Measurements from ENCODE around the gene NOL3.

Gene NOL3

DNA sequence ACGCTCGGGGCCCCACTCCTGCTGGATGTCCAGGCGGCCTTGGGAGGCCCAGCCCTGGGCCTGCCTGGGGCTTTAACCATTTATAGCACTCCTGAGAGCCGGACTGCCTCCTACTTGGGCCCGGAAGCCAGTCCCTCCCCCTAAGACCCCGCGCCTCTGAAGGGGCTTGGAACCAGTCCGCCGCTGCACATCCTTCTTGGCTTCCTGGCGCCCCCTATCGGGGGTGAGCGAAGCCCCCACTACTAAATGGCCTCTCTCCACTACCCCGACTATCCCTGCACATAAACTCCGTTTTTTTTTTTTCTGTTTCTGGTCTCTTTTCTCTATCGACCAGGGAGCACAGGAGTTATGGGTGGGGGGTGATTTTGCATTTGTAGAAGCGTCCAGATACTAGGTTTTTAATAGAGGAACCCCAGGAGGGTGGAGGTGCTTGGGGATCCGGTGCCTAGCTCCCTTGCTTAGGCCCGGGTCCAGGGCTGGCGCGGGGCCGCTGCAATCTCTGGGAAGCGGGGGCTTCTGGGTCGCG is 633 bp upstream of the NOL3 start:
- H3K4me3 ChIP-seq (ENCODE audit: low read depth, low read length), result peak overlapping the region; percentile 35

DNA sequence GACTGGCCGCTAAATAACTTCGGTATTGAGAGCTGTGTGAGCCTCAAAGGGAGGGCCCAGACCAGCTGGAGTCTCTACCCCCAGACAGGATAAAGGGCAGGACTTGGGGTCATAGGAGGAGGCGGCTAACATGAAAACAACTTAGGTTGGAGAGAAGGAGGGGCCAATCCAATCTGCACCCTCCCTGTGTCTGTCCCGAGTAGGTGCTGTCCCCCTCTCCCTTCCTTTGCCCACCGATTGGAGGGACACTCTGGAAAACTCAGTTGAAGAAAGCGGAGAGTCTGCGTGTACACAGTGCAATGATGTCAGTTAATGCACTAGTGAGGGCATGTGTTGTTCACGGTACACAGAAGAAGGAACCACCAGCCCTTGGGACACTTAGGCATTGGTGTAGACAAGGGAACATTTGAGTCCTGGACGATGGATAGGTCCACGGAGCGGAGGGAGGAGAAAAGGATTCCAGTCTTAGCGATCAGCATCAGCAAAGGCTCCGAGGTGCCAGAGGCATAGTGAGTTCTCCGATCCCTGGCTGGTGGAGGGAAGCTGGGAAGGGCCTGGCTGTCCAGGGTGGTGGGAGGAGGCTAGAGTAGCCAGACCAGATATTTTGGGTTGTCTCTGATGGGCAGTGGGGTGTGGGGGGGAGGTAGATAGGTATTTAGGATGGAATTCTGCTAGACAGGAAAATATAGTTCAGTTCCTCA is 761 bp downstream of the NOL3 start:
- peak overlapping the region; percentile 35 for H3K4me3 ChIP-seq (ENCODE audit: low read depth, low read length)

DNA sequence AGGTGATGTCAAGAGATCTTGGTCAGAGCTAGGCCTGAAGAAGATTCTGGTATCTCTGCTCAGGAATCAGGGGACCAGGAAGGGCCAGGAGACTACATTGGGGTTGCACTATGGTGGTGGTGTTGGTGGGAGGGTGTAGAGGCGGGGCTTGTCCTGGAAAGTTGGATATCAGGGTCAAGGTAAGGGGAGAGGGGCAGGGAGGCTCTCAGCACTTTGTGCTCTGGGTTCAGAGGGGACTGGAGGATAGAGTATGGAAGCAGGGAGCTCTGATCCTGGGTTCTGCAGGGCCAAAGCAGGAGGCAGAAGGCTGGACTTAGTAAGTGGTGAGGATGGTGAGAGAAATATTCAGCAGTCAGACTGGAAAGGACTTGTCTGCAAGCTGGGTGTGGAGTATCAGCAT is 3.0 kb downstream of the NOL3 start:
- no peak overlapping the region for H3K4me3 ChIP-seq (ENCODE audit: low read depth, low read length)

DNA sequence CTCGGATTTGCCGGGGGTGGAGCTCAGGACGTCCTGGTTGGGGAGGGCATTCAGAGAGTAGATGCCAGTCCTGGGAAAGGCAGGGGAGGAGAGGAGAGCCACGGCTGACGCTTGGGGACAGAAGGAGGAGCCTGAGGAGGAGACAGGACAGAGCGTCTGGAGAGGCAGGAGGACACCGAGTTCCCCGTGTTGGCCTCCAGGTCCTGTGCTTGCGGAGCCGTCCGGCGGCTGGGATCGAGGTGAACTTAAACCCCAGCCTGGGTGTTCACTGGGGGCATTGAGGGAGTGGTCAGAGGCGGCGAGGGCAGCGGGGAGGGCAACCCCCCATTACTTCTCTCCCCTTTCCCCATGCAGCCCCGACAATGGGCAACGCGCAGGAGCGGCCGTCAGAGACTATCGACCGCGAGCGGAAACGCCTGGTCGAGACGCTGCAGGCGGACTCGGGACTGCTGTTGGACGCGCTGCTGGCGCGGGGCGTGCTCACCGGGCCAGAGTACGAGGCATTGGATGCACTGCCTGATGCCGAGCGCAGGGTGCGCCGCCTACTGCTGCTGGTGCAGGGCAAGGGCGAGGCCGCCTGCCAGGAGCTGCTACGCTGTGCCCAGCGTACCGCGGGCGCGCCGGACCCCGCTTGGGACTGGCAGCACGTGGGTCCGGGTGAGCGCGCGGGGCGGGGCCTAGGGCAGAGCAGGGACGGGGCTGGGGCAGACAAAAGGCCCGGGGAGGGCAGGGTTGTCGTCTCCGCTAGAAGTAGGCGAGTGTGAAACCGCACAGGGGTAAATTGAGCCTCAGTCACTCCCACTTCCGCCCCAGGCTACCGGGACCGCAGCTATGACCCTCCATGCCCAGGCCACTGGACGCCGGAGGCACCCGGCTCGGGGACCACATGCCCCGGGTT is 3.7 kb downstream of the NOL3 start:
- peak overlapping the region; percentile 35 for H3K4me3 ChIP-seq (ENCODE audit: low read depth, low read length)

DNA sequence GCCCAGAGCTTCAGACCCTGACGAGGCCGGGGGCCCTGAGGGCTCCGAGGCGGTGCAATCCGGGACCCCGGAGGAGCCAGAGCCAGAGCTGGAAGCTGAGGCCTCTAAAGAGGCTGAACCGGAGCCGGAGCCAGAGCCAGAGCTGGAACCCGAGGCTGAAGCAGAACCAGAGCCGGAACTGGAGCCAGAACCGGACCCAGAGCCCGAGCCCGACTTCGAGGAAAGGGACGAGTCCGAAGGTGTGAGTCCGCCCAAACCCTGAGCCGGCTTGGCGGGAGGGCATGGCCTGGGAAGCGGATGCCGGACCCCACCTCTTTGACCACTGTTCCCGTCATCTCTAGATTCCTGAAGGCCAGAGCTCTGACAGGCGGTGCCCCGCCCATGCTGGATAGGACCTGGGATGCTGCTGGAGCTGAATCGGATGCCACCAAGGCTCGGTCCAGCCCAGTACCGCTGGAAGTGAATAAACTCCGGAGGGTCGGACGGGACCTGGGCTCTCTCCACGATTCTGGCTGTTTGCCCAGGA is 4.4 kb downstream of the NOL3 start:
- H3K4me3 ChIP-seq (ENCODE audit: low read depth, low read length), result no peak overlapping the region

DNA sequence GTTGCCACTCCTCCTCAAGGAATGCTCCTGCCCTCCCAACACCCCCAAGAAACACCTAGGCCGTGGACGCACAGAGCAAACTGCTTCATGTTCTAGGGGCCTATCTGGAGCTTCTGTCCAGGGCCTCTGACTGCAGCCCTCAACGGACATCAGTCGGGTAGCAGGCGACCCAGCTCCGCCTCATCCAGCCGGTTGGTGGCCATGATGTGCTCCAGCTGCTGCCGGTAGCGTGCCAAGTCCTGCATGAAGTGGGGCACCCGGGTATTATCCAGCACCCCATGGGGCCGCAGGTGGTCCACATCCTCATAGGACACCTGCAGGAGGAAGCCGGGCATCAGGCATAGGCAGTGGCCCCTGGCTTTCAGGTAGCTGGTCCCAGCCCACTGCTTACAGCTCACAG is 6.3 kb downstream of the NOL3 start:
- H3K4me3 ChIP-seq (ENCODE audit: low read depth, low read length), result no peak overlapping the region

DNA sequence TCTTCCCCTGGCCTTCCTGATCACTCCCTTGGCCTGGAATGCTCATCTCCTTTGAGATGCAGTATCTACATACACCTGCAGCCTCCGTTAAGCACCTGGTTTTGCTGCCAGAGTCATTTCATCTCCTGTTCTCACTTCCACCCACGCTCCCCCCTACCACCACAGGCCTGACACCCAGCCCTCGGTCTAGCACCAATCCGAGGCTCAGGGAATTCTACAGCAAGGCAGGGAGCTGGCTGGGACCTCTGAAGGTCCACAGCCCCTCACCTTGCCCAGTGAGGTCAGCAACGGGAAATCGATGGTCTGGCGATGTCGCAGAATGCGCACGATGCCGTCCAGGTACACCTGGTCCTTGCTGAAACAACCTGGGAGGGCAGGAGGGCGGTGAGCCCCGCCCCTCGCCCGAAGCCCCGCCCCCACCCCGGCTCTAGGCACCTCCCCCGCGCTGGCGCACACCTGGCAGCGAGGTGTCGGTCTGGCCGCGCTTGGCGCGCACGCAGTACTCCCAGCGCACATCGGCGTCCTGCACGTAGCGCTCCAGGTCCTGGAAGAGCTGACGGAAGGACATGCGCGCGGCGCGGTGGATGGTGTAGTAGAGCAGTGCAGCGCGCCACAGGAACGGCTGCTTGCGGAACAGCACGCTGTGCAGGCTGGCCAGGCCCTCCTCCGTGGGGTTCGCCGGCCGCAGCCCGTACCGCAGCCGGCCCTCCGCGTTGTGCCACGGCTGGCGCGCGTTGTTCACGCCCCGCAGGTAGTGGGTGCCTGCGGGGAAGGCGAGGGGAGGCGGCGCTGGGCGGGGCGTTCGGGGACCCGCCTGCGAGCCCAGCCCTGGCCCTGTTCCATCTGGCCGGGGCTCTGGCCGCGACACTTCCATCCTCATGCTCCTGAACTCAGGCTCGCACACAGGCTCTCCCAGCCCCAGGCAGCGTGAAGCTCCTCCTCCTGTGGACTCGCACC is 7.7 kb downstream of the NOL3 start:
- peak overlapping the region; percentile 63 for H3K4me3 ChIP-seq (ENCODE audit: low read depth, low read length)

DNA sequence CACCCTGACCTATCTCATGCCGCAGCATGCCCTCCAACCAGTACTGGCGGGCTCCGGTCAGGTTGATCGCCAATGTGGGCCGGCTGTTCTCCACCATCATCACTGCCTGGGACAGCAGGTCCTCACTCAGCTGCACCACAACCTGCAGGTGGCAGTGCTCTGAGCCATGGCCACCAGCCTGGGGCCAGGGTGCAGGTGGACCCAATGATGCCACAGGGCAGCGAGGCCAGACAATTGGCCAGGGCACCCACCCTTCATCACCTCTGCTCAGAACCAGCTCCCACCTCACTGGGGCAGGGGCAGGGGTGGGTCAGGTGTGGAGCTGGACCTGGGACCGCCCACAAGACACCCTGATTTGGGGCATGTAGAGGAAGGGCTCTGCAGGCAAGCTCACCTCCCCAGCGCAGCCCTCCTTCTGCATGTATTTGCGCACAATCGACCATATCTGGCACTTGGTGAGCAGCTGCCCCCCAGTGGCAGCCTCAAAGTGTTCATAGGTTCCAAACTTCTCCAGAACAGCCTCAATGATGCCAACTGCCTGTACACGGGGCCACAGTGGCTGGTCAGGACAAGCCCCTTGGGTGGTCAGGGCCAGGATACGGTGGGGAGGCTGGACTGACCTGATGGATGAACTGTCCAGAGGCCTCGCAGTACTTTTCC is 9.2 kb downstream of the NOL3 start:
- H3K4me3 ChIP-seq (ENCODE audit: low read depth, low read length), result no peak overlapping the region

DNA sequence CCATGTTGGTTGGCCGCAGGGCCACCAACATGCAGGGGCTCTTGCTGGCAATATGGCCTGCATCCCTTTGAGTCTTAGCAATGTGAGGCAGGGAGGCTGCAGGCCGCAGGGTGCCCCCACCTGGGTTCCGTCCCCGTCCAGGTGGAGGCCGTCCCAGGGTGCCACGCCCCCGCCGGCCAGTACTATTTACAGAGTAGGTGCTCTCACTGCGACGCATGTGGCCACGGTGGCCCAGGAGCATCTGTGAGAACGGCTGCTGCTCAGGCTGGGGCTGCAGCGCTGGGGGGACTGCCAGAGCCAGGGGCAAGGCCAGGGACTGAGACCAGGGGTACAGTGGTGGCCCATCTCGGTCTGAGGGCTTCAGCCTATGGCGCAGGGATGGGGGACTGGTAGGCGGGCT is 9.8 kb downstream of the NOL3 start:
- no peak overlapping the region for H3K4me3 ChIP-seq (ENCODE audit: low read depth, low read length)

DNA sequence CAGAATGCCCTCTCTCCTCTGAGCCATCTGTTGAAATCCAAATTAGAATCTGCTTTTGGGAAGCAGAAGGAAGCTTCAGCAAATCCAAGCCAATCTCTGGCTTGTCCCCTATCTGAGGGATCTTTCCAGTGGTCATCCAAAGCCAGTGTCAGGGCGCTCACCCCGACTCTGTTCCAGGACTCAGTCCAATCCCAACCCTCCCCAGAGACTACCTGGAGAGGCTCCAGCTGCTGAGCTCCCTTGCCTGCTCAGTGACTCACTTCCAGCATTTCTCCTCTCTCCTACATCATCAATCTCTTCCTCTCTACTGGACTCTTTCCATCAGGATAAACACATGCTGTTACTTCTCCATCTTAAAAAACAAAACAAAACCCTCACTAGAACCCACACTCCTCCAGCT is 11.0 kb downstream of the NOL3 start:
- H3K4me3 ChIP-seq (ENCODE audit: low read depth, low read length), result no peak overlapping the region

DNA sequence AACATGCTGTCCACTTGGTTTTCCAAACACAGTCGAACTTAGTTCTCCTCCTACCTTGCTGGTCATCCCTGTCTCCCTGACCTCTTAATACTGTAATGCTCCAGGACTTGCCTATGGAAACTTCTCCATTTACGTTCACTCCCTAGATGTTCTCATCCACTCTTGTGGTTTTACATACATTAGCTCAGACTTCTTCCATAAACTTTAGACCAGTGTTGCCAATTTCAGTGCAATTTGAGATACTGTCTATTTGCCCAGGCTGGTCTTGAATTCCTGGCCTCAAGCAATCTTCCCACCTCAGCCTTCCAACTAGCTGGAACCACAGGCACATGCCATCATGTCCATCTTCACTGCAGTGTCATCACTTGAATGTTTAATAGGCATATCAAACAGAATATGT is 11.9 kb downstream of the NOL3 start:
- H3K4me3 ChIP-seq (ENCODE audit: low read depth, low read length), result no peak overlapping the region

DNA sequence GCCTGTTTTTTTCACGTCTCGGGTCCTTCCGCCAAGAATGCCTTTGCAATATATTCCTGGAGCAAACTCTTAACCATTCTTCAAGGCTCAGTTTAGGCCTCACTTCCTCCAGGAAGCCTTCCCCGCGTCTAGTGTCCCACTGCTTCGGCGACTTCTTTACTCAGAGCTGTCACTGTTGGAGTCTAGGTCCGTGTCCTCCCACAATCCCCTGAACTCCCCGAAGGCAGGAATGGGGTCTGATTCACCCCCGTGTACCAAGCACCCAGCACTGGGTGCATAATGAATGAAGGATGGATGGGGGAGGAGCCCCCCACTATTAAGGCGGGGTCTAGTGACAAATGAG is 12.9 kb downstream of the NOL3 start:
- H3K4me3 ChIP-seq (ENCODE audit: low read depth, low read length), result peak overlapping the region; percentile 95

DNA sequence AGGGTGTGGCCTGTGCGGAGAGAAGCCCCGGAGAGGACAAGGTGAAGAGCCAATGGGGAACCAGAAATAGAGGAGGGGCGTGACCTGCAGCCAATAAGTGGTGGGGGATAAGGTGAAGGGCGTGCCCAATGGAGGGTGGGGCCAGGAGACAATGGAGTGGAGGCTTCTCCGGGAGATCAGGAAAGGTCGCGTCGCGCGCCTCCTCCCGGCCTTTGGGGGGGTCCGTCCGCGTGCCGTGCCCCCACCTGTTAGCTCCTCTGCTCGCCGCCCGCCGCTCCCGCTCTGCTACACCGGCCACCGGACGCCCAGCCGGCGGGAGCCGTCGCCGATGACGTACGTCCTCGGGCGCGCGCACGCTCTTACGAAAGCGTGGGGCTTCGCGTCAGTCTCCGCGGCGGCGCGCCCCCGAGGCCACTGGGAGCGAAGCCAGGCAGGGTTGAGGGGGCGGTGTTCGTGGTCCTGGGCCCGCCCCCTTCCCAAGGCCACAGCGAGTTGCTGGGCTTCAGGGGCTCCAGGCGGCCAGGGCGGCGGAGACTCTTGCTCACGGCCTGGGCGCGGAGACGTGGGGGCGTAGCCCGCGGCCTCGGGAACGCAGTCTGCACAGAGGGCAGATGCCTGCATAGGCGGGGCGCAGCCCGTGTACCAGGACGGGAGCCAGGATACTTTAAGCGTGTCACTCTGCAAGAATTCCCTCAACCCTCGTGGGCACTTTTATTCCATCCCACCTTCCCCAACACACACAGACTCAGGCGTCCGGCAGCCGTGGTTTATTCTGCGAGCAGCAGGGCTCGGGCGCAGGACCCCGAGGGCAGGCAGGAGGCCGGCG is 13.5 kb downstream of the NOL3 start, which contains the start of gene MATCAP1:
Gene MATCAP1 (minus strand): TSS at position 337 of the 826 bp plus-strand sequence. CDS start 3,353 bp downstream, outside the sequence.
- peak within 1 kb of the TSS; percentile 95 for H3K4me3 ChIP-seq (ENCODE audit: low read depth, low read length)

DNA sequence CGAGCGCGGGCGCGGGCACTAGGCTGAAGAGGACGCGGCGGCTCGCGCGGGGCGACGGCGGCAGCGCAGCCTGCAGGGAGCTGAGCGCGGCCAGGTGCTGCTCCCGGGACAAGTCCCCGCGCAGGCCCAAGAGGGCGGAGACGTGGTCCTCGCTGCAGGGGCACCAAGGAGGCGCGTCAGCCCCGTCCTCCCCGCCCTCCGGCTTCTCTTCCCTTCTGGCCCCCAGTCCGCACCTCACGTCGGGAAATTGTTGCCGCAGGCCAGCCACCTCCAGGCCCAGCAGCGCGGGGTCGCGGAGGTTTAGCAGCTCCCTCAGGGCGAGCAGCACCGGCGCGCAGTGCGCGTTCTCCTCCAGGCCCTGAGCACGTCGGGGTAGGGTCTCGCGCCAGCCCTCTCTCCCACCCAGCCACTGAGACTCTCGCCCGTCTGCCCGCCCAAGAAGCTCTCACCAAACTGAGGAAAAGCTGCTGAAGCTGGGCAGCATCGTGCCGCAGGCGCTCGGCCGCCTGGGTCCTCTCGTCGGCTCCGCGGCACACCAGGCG is 14.2 kb downstream of the NOL3 start:
- peak overlapping the region; percentile 95 for H3K4me3 ChIP-seq (ENCODE audit: low read depth, low read length)

DNA sequence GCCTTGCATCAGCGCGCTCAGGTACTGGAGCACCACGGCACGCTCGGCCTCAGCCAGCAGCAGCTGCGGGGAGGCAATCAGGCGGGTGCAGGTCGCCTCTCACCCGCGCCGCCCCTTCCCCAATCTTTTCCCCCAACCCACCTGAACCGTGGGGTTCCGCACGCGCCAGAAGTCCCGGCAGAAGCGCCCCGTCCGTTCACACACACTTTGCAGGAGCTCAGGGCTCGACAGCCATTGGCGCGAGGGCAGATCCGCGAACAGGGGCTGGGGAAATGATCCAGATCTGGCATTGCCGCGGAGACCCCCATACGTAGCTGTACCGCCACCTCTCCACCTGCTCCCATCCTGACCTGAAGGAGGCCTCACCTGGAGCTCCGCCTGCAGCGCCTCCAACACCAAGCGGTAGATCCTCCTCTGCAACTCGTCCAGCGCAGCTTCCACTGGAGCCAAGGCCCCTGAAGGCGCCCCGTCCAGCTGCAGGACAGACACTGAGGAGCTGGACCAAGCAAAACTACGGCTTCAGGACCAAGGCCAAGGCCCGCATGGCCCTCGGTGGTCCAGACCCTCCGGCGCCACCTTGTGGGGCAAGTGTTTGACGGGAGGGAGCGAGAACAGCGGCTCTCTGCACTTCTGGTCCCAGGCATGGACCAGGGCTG is 14.8 kb downstream of the NOL3 start:
- H3K4me3 ChIP-seq (ENCODE audit: low read depth, low read length), result peak overlapping the region; percentile 95

DNA sequence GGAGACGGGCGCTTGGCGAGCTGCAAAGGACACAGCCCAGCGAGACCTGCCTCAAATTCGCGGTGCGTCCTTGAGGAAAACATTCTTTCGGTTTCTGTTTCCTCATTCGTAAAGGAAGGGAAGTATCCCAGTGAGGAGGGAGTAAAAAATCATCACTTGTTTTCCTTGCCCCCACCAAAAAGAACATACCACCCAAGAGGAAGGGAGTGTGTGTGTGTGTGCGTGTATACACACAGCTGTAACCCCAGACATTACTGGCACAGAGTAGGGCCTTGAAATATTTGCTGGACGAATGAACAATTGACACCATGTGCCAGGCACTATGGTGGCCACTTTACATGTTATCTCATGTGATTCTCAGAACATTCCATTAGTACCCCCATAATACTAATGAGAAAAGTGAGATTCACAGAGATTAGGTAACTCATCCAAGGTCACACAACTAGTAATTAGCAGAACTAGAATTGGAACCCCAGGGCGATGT is 15.4 kb downstream of the NOL3 start:
- no peak overlapping the region for H3K4me3 ChIP-seq (ENCODE audit: low read depth, low read length)

DNA sequence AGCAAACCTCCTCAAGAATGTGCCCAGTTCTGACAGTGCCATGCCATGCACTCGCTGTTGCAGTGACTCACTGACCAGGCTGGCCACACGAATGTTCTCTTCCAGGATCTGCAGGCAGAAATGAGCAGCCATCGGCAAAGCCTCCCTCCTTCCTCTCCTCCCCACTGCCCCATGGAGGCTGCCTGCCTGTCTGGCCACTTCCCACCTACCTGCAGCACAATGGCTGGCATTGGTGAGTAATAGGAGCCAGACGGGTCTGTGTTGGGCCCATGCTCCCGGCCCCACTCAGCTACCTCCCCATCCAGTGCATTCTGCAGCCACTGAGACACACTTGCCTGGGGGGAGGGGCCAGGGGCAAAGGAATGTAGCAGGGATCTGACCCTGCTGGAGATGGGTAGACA is 16.2 kb downstream of the NOL3 start:
- H3K4me3 ChIP-seq (ENCODE audit: low read depth, low read length), result no peak overlapping the region

DNA sequence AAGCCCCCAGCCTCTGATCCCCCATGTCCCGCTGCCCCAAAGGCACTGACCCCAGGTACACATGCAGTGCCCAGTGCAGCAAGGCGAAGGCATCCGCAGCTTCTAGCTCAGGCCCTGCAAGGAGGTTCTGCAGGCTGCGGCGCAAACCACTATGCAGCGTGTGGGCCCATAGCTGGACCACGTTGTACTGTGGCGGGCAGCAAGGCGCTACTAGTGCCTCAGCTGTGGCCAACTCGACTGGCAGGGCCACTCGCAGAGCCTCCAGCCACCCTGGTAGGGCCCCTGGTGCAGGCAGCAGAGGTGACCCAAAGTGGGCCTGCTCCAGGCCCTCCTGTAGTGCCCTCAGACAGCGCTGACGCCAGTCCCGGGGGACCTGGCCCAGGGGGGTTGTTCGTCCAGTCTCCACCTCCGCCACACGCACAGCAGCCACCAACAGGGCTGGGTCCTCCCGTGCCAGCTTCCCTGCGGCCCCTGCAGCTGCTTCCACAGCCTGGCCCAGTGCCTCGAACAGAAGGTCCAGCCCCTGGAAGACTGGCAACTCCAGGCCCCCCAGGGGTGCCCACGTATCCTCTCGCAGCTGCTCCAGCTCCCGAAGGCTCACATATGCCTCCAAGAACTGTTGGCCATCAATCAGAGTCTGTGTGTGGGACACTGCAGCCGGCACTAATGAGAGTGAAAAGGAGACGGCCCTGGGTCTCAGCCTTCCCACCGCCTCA is 17.0 kb downstream of the NOL3 start:
- no peak overlapping the region for H3K4me3 ChIP-seq (ENCODE audit: low read depth, low read length)

Measured in iPS-11a (cell line).